Stimulated activated CD8-positive, alpha-beta memory T cell treated with anti-CD3 and anti-CD28 coated beads, Interleukin-7, amount 100 ng/mL, for 1 hour (primary cell): ENCODE results near the gene PLG.
A peak's percentile ranks its signal among the peaks of the same experiment; 100 is the strongest.
"Not testable (repeated sequence)": the region's sequence is repeated elsewhere in the genome, so short reads cannot be mapped to it uniquely, and the experiment has no call there.

ENCODE experiments used
- DNase-seq, 2 donors: peaks; one replicate each; pipeline ENCODE4 v3.0.0-alpha.2; 2020; ENCODE audit warnings: low read depth in 2 of 2

The PLG gene

DNA sequence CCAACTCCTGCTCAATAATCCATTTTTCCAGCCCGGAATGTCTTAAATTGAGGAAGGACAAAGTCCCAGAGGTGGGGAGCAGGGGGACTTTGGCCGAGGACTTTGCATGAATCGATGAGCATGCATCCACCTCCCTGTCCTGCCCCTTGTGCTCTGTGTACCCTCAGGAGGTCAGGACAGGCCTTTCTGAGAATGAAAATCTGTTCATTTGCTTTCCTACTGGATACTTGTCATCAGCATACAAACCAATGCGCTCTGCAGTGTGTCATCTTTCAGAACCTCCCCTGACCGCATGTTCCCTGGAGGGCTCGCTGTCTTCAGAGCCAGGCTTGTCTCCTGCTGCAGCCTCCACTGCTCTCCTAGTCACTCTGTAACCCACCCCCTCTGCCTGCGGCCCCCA lies 2.6 kb downstream of the PLG start:
- DNase-seq: not testable (repeated sequence)

DNA sequence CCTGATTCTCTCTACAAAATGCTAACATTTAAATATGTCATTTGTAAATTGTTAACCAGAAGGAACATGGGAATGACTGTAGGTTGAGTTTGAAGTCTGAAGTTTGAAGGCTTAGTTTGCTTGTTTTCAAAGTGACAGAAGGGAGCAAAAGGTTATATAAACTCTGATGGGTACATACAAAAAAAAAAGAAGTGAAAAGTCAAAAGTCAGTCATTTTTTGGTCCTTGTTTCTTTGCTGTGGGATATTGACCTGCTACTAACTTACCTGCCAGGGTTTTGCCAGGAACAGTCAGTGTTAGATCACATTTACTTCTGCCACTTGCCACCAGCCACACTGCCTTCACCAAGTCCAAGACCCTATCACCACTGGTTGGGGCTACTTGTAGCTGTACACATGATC lies 6.9 kb downstream of the PLG start:
- DNase-seq: not testable (repeated sequence)

DNA sequence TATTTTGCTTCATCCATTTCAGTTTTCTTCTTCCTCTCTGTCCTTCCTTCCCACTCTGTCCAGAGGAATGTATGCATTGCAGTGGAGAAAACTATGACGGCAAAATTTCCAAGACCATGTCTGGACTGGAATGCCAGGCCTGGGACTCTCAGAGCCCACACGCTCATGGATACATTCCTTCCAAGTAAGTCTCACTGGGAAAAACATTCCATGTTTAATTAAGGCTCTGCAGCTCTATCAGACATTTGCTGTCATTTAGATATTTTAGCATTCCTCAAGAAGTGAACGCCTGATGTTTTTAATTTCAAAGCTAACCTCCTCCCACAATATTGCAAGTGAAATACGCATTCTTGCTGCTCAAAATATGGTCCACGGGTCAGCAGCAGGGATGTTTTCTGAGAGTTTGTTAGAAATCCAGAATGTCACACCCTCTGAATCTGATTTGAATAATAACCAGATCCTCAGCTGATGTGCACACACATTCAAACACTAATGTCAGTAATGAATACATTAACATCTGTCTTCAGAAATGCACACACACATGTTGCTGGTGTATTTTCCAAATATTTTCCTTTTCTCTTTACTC lies 12.8 kb downstream of the PLG start:
- DNase-seq: no peak

DNA sequence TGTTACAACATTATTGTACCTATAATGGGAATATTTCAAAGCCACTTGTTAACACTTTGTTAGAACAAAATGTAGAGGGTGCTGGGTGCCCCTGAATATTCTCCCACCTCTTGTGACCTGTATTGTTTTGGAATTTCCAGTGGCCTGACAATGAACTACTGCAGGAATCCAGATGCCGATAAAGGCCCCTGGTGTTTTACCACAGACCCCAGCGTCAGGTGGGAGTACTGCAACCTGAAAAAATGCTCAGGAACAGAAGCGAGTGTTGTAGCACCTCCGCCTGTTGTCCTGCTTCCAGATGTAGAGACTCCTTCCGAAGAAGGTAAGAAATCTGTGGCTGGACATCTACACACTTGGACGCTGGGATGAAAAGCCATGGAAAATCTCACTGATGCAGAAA lies 28.9 kb downstream of the PLG start:
- no peak for DNase-seq

DNA sequence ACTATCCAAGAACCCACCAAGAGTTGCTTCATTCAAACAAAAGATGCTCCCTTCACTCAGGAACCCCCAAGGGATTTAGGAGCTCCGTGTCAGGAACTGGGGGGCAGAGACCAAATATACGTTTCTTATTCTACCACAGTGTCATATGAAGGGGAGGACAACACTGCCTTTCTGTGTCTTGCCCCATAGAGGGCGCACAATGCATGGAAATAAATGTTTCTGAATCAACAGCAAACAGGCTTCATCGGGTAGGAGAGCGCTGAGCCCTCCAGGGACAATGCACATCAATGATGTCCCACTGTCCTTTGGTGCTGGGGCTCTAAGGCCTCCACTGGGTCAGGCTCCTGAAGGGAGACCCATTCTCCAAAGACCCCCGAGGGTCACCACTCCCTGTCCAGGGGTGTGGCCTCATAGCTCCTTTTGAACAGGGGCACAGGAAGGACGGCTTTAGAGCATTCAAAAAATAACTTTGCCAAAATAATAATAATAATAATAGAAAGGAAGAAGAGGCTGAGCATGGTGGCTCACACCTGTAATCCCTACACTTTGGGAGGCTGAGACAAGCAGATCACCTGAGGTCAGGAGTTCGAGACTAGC lies 31.1 kb downstream of the PLG start:
- DNase-seq: no peak

DNA sequence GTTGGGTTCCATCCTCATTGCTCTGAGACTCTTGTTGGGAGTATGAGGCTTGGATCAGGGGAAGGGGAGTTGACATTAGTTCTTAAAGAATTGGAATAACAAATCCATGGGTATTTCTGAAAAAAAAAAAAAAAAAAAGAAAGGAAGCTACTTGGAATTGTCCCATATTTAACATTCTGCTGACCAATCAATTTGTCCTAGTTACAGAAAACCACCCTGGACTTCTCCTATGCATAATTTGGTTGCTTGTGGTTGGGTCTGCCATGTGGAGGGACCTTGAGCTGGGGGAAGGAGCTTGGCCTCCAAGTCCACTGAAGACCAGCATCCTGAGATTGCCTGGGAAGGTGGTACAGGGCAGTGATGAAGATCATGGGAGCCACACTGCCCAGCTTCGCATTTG lies 32.6 kb downstream of the PLG start:
- no peak for DNase-seq

DNA sequence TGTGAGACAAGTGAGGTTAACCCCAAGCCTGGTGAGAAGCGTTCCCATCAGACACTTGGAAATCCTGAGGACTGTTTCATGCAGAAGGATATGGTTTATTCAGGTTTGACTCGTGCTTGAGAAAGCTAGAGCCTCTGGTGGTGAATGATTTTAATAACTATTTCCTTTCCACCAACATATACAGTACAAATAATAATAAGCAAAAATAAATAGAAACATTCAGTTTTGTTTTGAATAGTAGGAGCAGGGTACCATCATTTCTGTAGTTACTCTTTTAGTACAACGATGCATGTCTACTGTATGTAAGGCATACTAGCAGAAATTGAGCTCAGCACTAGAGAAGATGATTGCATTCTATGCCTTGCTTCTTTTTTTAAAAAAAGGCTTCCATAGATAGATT lies 33.5 kb downstream of the PLG start:
- DNase-seq: no peak

DNA sequence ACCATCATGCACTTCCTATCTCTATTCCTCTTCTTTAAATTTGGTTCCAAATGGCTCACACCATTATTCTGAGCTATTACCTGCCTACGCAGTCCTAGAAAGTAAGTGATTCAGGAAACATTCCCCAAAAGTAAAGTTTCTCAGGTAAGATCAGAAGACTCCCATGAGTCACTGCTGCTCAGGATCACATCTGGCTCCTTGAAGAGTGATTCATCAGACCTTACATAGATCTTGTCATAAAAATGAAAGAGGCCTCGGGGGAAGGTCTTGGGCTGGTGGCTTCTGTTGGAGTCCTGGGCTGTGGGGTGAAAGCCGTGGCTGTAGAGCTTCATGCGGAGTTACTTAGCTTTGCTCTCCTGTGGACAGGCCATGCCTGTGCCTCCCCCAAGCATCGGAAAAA lies 35.9 kb downstream of the PLG start:
- no peak for DNase-seq

DNA sequence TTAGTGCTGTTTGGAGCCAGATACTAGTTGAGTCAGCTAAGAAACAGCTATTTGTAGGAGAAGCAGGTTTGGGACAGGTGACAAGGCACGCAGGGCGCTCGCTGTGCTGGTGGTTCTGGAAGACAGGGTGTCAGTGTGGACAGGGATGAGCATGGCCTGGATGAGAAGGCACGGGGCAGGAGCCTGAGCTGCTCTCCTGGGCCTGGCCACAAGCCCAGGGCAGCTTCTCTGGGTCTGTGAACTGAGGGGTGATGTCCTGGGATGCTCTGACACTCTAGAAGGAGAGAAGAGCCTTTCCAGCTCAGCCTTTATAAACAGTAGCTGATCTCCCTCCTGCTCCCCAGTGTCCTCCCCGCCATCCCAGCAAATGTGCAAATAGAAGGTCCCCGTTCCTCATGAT lies 37.9 kb downstream of the PLG start:
- DNase-seq: no peak

DNA sequence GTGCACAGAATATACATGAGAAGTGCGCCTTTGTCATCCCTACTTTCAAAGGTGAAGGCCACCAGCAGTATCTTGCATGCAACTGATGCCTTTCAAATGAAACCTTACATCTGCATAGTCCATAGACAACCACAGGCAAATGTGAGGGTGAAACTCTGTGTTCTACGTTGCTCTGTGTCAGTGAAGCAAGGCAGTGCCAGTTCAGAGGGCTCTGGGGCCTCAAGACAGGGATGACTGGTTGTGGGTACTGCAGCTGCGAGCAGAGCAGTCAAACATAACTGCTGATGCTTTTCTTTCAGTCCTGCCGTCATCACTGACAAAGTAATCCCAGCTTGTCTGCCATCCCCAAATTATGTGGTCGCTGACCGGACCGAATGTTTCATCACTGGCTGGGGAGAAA lies 39.0 kb downstream of the PLG start:
- not testable (repeated sequence) for DNase-seq

DNA sequence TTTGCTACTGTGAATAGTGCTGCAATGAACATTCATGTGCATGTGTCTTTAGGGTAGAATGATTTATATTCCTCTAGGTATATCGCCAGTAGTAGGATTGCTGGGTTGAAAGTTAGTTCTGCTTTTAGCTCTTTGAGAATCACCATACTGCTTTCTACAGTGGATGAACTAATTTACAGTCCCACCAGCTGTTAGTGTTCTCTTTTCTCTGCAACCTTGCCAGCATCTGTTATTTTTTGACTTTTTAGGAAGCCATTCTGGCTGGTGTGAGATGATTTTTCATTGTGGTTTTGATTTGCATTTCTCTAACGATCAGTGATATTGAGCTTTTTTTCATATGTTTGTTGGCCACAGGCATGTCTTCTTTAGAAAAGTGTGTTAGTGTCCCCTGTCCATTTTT lies 40.0 kb downstream of the PLG start:
- DNase-seq: no peak

DNA sequence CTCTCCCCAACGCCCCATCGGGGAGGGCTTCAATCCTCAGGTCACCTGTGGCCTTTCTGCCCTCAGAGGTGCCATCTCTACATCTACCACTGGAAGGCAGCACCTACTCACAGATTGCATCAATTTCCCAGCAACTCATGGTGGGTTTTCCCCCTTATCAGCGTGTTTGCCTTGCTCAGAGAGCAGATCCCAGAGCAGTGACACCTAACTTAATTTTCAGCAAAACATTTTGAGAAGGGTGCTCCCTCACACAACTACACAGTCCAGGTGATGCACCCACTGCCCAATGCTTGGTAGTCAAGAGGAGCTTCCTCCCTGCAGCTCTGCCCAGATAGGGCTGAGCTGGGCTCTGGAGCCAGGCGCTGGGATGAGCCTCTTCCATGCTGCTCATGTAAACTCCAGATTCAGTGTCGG lies 48.2 kb downstream of the PLG start:
- DNase-seq: no peak

DNA sequence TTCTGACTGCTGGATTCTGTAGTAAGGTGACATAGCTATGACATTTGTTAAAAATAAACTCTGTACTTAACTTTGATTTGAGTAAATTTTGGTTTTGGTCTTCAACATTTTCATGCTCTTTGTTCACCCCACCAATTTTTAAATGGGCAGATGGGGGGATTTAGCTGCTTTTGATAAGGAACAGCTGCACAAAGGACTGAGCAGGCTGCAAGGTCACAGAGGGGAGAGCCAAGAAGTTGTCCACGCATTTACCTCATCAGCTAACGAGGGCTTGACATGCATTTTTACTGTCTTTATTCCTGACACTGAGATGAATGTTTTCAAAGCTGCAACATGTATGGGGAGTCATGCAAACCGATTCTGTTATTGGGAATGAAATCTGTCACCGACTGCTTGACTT lies 51.2 kb downstream of the PLG start:
- not testable (repeated sequence) for DNase-seq

DNA sequence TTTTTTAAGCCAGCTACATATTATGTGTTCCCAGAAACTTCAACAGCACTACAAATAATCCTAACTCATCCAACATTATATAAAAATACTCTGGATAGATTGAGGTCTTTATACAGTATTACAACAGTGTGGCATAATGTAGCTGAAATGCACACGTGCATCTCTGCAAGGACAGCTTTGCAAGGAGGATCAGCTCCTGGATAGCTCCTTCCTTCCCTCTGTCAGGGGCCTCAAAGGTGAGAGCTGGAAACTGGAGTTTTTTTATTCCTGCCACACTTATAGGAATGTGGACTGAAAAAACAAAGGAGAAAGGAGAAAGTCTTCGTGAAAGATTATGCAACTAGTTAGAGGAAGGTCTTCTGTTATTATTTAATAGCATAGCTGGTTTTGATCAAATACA lies 53.1 kb downstream of the PLG start:
- no peak for DNase-seq

DNA sequence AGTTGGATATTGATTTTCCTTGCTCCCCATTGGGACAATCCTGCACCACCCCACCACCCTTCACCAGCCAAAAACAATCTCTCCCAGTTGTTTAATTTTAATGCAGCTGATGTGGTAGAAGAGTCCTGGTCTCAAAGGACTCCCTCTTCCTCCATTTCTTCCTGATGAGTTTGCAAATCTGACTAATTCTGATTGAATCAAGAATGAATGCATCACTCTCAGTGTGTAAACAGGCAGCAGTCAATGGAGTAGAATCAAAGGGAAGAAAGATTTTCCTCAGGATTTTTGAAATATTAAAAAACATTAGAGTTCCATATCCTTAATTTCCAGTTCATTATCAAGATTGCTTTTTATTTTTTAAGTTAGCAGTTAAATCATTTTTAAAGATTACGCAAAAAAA lies 54.0 kb downstream of the PLG start:
- no peak for DNase-seq

DNA sequence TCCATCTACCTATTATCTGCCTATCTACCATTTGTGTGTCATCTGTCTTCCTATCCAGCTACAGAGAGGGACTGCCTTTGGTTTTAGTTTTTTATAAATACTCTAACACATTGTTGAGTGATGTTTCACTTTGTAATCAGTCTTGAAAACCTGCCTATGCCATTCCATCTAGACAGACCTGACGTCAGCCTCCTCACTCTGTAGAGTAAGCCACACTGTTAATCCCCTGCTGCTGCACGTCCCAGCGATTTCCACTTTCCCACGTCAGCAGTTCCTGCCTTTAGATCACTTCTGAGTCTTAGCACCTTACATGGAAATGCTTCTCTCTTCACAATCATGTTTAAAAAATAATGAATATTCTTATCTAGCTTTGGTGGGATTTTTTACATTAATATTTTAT lies 54.8 kb downstream of the PLG start:
- no peak for DNase-seq

DNA sequence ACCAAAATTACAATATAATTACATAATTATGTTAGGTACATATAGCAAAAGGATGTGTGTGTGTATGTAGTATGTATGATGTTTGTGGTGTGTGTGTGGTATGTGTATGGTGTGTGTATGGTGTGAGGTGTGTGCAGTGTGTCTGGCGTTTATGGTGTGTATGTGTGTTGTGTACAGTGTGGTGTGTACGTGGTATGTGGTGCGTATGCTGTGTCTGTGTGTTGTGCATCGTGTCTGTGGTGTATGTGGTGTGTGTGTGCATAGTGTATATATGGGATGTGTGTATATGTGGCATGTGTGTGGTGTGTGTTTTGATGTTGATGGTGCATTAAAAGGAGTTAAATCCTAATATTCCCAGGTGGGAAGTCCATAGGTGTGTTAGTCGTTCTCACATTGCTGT lies 62.8 kb downstream of the PLG start:
- DNase-seq: no peak

DNA sequence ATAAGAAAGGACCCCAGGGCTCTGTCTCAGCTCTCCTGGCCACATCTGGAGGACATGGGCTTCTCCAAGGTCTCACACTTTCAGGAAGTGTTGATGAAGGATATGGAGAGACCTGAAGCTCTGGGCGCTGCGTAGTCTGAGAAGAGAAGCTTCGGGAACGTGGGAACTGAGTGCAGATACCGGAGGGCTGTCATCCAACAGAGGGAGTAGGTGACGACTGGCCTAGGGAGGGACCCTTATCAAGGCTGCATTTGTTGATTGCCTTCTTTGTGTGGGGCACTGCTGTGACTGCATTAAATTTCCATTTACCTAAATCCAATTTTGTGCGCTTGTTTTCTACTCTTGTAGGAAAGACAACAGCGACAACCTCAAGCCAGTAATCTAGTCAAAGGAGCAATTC lies 63.4 kb downstream of the PLG start:
- no peak for DNase-seq

DNA sequence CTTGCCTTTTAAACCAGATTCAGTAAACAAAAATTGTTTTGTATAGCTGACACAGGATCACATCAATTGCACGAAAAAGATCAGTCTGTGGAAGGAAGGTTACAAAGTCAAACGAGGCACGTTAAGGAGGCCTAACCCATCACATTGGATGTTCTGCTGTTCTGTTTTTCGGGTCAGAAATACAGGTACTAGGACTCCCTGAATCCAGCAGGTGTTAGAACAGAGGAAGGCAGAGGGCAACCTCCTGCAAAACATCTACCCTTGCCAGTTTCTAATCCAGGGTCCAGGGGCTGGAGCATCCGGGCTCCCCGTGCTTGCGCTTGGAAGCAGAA lies 64.6 kb downstream of the PLG start:
- no peak for DNase-seq

DNA sequence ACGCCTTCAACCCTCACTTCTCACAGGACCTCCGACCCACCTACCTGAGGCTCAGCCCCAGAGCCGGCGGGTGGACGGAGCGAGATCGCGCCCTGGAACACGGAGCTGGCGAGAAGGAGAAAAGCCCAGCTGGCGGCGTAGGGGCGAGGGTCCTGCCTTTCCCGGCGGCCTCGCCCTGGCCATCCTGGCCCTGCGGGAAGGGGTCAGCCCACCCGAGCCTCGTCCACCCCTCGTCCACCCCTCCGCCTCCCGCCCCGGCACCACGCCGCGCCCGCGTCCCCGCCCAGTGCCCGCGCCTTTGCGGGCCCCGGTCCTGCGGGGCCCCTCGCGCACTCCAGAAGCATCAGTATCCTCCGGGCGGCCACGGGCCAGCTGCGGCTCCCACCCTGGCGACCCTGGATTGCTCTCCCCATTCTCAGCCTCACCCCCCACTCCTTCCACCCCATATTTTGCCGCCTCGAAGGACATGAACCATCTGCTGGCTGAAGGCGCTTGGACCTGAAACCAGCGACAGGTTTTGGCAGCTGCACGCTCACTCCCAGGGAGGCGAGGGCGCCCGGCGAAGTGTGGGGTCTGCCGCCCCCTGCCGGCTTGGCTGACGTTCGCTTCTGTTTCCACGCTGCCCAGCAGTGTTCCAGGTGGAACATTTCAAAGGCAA lies 65.1 kb downstream of the PLG start:
- DNase-seq: peak in 1 of 2 donors; percentile 5

DNA sequence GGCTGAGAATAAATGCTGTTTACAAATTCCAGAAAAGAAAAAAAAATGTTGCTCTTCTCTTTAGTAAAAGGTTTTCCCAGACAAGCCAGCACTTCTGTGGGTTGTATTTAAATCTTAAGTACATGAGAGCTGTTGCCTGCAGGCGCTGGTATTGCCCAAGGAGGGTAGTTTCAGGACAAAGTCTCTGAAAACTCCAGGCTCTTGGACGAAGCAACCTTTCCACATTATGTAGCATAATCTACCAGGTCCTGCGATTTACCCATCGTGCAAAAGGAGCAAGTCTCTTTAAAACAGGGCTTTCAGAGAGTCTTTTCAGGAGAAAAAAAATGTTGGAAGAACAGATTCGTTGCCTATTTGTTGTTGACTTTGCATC lies 65.6 kb downstream of the PLG start:
- no peak for DNase-seq

DNA sequence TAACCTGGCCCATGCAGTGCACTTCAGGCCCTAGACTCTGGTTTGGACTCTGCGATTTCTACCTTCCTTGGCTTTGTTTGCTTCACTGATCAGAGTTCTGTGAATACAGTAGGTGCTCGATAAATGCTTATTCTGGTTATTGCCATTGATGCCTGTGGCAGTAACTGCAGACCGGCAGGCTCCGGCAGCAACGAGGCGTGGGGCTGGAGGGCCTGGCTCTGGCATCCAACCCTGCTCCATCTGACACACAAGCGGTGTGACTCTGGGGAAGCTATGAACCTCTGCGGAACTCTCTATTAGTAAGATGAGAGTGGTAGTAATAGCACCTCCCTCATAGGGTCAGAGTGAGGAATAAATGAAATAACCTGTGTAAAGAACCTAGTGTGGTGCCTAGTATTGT lies 66.1 kb downstream of the PLG start:
- no peak for DNase-seq

DNA sequence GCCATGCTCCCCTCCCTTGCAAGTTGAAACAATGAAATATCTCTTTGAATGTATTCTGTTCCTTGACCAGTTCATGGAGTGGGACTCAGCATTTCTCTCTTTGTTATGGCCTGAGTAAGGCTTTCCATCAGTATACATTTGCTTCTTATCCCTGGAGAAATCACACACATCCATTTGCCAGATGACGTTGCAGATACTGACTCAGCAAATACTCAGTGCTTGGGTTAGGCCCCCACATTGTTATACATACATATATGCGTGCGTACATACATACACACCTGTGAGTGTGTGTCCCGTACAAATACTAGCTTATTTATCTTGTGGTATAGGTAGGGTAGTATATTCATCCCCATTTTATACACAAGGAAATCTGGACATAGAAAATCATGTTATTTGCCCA lies 72.4 kb downstream of the PLG start:
- no peak for DNase-seq
